Epidermal melanocyte (primary cell): Measurements from ENCODE around the gene TAF11L7.
"Not testable (repeated sequence)": the region's sequence is repeated elsewhere in the genome, so short reads cannot be mapped to it uniquely, and the experiment has no call there.

Experiments
- DNase-seq: peaks from one replicate; pipeline ENCODE4 v3.0.0; 2011; ENCODE audit warnings: low spot score; ENCODE audit not compliant: insufficient read length

TAF11L7 gene

GRCh38 chr5:17585658-17586057, at the start of gene TAF11L7:
TAF11L7 (minus strand) TSS chr5:17585758.
- DNase-seq, result not testable (repeated sequence)

- DNase-seq, result no peak
These were observed 48.6 kb upstream of the TAF11L7 start, which contains the start of gene TAF11L14 for GRCh38 chr5:17634160-17634559. TAF11L14 (plus strand) TSS chr5:17634460.

GRCh38 chr5:17631788-17632187, 46.2 kb upstream of the TAF11L7 start, which contains the start of gene TAF11L13:
TAF11L13 (plus strand) TSS chr5:17632088.
- not testable (repeated sequence) for DNase-seq

- DNase-seq, result no peak
These were observed 40.1 kb upstream of the TAF11L7 start for GRCh38 chr5:17625686-17626085.

- no peak for DNase-seq
These were observed 35.1 kb upstream of the TAF11L7 start for GRCh38 chr5:17620627-17621026.

GRCh38 chr5:17619354-17619753, 33.8 kb upstream of the TAF11L7 start:
- no peak for DNase-seq

- DNase-seq, result no peak
These were observed 29.5 kb upstream of the TAF11L7 start for GRCh38 chr5:17614872-17615605.

- not testable (repeated sequence) for DNase-seq
These were observed 24.5 kb upstream of the TAF11L7 start, which contains the start of gene TAF11L12 for GRCh38 chr5:17610092-17610491. TAF11L12 (plus strand) TSS chr5:17610392.

GRCh38 chr5:17607461-17607860, 21.9 kb upstream of the TAF11L7 start:
- not testable (repeated sequence) for DNase-seq

GRCh38 chr5:17604951-17605350, 19.4 kb upstream of the TAF11L7 start:
- no peak for DNase-seq

GRCh38 chr5:17603880-17604279, 18.3 kb upstream of the TAF11L7 start, which contains the start of gene TAF11L11:
TAF11L11 (plus strand) TSS chr5:17604183.
- DNase-seq, result not testable (repeated sequence)

GRCh38 chr5:17597728-17598127, 12.2 kb upstream of the TAF11L7 start, which contains the start of gene TAF11L10:
TAF11L10 (minus strand) TSS chr5:17597828.
- DNase-seq, result not testable (repeated sequence)

- not testable (repeated sequence) for DNase-seq
These were observed 8.7 kb upstream of the TAF11L7 start, which contains the start of gene TAF11L9 for GRCh38 chr5:17594255-17594654. TAF11L9 (minus strand) TSS chr5:17594394.

GRCh38 chr5:17590860-17591259, 5.3 kb upstream of the TAF11L7 start, which contains the start of gene TAF11L8:
TAF11L8 (minus strand) TSS chr5:17590960.
- DNase-seq, result not testable (repeated sequence)
